Central memory CD4-positive, alpha-beta T cell (primary cell): ENCODE results near the gene ATP9B.
A peak's percentile ranks its signal among the peaks of the same experiment; 100 is the strongest.

ENCODE experiments used
- DNase-seq: peaks from one replicate; pipeline ENCODE4 v3.0.0; 2022
- total RNA-seq, 3 experiments: gene quantifications; one replicate each; lab custom pipeline; 2026; lab: John Stamatoyannopoulos, UW

ATP9B gene, protein sequence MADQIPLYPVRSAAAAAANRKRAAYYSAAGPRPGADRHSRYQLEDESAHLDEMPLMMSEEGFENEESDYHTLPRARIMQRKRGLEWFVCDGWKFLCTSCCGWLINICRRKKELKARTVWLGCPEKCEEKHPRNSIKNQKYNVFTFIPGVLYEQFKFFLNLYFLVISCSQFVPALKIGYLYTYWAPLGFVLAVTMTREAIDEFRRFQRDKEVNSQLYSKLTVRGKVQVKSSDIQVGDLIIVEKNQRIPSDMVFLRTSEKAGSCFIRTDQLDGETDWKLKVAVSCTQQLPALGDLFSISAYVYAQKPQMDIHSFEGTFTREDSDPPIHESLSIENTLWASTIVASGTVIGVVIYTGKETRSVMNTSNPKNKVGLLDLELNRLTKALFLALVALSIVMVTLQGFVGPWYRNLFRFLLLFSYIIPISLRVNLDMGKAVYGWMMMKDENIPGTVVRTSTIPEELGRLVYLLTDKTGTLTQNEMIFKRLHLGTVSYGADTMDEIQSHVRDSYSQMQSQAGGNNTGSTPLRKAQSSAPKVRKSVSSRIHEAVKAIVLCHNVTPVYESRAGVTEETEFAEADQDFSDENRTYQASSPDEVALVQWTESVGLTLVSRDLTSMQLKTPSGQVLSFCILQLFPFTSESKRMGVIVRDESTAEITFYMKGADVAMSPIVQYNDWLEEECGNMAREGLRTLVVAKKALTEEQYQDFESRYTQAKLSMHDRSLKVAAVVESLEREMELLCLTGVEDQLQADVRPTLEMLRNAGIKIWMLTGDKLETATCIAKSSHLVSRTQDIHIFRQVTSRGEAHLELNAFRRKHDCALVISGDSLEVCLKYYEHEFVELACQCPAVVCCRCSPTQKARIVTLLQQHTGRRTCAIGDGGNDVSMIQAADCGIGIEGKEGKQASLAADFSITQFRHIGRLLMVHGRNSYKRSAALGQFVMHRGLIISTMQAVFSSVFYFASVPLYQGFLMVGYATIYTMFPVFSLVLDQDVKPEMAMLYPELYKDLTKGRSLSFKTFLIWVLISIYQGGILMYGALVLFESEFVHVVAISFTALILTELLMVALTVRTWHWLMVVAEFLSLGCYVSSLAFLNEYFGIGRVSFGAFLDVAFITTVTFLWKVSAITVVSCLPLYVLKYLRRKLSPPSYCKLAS
- 29.8 to 104 (median 68.1) reads per million in 3 experiments for total RNA-seq

DNA sequence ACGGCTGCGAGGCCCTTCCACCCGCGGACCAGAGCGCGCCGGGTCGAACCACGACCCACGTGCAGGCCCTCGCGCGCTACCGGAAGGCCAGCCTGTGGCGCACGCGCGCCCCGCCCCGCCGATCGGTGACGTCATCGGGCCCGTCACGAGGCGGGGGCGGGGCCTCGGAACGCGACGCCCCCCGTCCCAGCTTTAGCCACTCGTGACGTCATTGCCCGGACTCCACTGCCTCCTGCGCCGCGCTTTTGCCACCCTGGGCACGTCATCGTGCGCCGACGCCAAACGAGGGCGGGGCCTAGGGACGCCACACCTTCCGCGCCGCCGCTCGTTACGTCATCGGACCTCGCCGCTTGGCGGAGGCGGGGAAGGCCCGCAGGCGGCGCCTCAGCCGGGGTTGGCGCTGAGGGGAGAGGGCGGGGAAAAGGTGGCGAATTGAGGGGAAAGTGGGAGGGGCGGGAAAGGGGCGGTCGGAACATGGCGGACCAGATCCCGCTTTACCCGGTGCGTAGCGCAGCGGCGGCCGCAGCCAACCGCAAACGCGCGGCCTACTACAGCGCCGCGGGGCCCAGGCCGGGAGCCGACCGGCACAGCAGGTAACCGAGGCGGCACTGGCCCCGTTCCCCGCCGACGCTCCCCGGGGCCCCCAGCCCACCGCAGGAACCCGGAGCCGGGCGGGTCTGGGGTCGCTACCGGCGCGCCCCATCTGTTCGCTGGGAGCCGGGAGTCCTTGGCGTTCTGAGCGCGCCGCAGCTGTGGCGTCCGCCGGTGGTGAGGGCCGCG, at the start of gene ATP9B:
Gene ATP9B (plus strand): TSS at position 458 of the 780 bp plus-strand sequence. CDS start 17 bp downstream, at position 475.
- peak; percentile 99 for DNase-seq

DNA sequence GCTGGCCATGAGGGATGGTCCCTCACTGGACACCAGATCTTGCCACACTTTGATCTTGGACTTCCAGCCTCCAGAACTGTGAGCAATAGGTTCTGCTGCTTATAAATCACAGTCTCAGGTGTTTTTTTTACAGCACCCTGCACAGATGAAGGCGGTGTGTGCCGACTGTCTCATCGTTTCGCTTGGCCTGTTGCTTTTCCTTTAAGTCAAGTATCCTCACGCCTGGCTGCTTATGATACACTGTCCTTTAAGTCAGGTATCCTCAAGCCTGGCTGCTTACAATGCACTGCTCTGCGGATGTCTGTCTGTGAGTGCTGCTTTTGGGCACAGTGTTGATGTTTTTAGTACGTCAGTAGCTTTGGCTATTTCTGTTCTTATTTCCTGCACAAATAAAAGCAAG, 49.3 kb upstream of the ATP9B start:
- DNase-seq = no peak

DNA sequence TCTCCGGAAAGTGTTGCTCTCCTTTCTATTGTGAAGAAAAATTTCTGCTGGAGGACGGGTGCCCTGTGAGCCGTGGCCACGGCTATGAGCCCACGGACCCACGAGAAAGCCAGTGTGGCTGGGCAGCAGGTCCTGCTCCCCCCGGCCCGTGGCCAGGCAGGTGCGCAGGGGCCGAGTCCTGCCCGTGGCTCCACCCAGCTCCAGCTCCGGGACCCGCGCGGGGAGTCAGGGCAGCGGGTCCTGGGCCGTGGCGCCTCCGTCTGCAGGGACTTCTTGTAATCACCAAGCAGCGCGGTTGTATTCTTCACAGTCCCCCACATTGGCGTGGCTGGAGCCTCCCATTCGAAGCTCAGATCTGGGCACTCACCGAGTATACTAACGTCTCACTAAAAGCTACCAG, 46.6 kb upstream of the ATP9B start:
- no peak for DNase-seq

DNA sequence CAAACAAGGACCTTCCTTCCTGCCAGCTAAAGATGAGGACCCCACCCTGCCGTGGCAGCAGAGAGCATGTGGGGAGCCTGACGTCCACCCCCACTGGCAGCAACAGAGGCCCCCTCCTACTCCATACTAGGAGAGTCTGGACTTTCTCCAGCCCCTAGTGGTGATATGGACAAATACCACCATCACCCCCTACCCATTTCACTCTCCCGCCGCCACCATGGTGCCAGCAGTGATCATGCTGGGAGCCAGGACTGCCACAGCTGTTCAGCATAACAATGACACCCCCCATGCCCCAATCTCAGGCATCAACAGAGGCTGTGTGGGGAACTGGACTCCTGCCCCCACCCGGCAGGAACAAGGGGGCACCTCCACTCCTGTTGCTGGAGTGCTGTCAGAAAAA, 42.7 kb upstream of the ATP9B start:
- no peak for DNase-seq

DNA sequence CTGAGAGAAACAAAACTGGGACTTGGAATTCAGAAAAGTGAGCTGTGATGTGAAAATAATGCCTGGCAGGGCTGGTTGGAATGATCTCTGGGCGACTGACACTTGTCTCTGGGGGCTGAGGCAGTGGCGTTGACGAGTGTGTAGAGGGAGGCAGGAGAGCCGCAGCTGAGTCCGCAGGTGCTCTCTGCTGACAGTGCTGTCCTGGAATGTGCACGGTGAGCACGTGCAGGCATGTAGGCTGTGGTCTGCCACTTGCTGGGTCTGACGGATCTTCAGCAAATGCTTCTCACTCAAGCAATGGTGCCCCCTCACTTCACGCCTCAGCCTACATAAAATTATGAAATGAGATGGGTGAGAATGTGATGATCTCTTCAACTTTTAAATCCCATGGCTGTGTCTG, 38.5 kb upstream of the ATP9B start:
- no peak for DNase-seq

DNA sequence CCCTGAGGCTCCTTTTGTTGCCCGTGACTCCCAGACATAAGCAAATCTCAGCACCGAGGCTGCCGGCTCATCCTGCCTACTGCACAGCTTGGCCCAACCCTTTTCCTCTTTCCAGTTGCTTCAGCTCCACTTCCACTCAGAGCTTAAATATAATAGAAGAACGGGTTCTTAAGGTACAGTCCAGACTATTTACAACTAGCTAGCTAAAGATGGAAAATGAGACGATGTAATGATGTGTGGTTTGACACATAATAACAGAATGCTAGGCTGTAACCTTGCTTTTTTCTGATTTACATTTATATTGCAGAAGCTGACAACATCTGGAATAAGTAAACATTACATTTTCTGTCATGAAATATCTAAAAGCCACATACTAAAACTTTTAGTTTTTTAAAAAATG, 26.9 kb upstream of the ATP9B start:
- no peak for DNase-seq

DNA sequence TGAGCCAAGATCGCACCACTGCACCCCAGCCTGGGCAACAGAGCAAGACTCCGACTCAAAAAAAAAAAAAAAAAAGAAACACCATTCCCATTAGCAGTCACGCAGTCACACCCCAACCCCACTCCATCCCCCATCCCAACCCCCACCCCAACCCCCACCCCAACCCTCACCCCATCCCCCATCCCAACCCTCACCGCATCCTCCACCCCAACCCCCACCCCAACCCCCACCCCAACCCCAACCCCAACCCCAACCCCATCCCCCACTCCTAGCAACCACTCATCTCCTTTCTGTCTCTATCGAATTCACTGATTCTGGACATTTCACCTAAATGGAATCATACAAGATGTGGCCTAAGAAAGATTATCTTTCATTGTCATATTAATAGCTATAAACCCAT, 25.9 kb upstream of the ATP9B start:
- no peak for DNase-seq

DNA sequence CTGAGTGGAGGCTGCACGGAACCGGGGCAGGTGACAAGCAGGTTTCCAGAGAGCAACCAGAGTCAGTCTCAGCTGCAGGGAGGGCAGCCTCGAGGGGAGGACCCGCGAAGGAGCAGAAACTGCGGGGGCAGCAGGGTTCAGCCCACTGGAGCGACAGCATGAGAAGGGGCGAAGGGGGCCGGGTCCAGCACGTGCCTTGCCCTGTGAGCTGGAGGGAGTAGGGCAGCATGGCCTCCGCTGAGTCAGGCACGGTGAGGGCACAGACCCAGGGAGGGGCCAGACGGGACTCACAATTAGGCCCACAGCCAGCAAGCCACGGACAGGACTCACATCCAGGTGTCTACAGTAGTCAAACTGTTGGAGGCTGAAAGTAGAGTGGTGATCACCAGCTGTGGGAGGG, 22.7 kb upstream of the ATP9B start:
- no peak for DNase-seq

DNA sequence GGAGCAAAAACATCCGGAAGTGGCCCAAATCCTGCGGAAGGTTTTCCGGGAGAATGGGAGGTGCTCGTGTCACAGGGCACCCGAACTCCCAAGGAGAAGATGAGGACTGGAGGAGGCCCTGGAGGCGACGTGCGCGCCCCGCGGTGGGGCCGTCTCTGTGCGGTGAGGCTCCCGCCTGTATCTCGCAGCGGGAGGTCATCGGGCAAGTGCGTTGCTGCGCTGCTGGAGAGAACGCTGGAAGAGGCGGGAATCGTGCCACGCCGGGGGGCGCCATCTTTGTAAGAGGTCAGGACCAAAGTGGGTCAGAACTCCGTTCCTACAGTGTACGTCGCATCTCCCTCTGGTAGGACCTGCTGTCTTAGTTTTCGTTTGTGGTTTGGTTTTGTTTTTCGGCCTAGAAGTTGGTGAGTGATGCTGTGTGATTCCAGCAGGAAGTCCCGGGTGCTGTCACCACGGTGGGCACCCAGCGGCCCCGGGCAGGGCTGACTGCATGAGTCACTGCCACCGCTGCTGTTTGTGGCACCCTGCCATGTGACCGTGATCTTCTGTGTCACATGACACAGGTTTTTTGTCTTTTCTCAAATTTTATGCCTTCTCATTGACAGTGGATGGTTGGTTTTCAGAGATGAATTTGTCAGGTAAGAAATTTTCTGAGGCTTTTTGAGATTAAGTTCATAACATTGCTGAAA, 21.5 kb upstream of the ATP9B start:
- no peak for DNase-seq

DNA sequence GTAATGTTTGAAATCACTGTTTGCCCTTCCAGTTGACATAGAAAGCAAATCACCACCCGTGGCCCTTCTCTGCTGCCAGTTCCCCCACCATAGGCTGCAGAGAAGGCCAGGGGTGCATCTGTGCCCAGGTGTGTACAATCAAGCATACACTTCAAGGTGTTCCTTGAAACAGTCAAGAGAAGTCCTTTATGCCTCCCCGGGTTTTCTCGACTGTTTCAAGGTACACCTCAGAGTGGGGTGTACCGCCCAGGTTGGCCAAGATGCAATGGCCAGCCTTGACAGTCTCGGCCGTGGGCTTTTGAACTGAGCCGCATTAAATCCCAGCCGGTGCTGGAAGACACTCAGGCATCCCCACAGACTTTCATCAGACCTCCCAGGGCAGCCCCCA, 21.0 kb upstream of the ATP9B start:
- DNase-seq = no peak

DNA sequence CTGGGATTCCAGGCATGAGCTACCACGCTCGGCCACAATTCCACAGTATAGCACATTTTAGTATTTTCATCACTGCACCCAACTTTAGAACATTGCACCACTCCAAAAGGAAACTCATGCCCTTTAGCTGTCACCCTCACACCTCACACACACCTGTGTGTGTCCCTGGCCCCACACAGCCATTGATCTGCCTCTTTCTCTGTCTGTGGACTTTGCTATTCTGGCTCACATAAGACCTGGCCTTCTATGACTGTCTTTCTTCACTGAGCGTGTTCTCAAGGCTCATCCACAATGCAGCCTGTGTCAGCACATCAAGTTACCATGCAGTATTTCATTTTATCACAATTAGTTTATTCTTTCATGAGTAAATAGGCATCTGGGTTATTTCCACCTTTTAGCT, 19.7 kb upstream of the ATP9B start:
- no peak for DNase-seq

DNA sequence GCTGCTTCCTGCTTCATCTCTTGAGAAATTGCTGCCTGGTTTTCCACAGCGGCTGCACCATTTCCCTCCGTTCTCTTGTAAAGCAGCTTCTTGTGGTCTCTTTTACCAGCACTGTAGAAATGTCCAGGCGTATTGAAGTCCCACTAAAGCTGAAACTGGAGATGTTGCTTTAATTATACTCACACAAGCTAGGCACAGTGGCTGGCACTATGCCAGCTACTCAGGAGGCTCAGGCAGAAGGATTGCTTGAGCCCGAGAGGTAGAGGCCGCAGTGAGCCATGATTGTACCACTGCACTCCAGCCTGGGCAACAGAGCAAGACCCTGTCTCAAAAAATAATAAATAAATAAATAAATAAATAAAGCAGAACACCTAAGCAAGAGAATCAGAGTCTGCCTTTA, 19.2 kb upstream of the ATP9B start:
- DNase-seq = no peak

DNA sequence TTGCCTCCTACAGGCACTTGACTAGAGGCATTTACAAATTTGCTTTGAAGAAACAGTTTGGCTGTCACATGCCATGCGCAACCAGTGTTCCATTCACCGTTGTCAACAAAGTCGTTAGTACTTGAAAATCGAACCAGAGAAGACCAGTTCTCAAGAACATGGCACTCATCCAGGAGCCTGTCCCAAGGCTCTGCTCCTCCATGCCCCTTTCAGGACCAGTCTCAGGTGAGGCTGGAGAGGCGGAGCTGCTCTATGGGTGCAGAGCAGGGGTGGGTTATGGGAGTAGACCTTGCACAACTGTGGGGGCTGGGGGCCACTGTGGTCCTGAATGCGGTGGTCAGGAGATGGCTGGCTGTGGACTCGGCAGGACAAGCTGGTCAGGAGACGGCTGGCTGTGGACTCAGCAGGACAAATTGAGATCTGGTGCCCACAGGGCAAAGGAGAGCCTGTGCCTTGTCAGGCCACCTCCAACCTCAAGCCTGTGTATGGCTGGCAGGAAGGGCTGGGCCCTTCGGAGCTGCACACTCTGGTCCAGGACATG, 12.3 kb upstream of the ATP9B start:
- no peak for DNase-seq

DNA sequence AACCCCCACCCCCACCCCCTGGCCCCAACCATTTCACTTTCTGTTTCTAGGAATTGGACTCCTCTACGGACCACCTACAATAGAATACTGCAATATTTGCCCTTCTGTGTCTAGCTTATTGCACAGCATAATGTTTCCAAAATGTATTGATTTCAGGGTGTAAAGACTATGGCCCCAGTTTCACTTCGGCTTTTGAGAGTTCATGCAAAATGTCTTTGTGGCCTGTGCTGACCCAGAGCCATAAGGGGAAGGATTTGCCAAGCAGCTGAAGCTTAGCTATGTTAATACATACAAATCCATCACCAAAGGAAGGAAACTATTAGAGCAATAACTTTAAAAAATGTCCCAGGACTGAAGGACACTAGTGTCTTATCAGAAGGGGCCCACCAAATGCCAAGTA, 11.2 kb upstream of the ATP9B start:
- DNase-seq = no peak

DNA sequence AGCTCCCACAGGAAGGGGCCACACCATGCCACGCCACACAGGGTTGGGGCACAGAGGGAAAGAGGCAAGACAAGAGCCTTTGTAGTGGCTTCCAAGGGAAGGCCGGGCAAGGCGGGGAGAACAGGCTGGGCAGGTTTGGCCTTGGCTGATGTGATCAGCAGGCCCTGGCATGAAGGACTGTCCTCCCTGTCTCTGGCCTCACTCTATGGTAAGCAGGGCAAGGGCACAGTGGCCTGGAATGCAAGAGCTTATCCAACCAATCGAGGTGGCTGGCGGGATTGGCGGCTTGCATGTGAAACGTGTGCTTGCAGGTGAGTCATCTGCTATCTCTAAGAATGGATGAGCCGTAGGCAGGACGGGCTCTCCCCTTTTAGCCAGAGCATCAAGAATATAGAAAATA, 6.4 kb upstream of the ATP9B start:
- DNase-seq = no peak

DNA sequence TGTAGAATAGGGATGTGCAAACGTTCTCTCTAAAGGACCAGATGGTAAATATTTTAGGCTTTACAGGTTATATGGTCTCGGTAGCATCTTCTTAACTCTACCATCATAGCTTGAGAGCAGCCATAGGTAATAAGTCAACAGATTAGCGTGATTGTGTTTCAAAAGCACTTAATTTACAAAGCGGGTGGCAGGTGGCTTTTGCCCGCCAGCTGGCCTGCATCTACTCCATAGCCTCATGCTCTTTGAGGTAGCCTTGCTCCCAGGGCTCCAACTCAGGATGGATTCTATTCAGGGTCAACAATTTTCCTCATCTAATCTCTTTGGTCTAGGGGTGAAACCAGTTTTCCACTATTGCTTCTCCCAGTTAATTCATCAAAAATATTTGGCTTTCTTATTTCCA, 5.0 kb upstream of the ATP9B start:
- no peak for DNase-seq

DNA sequence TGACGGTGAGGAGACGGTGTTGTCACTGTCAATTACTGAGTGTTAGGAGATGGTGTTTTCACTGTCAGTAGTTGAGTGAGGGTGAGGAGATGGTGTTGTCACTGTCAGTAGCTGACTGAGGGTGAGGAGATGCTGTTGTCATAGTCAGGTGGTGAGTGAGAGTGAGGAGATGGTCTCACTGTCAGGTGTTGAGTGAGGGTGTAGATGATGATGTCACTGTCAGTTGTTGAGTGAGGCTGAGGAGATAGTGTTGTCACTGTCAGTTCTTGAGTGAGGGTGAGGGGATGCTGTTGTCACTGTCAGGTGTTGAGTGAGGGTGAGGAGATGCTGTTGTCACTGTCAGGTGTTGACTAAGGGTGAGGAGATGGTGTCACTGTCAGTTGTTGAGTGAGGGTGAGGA, 3.4 kb upstream of the ATP9B start:
- no peak for DNase-seq

DNA sequence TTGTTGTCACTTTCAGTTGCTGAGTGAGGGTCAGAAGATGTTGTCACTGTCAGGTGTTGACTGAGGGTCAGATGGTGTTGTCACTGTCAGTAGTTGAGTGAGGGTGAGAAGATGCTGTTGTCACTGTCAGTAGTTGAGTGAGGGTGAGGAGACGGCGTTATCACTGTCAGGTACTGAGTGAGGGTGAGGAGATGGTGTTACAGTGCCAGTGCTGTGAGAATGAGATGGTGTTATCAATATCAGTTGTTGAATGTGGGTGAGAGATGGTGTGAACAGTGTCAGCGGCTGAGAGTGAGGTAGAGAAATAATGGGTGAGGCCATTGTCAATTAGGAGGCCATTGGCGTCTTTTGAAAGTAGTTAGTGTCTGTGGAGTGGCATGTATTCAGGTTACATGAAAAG, 1.6 kb upstream of the ATP9B start:
- DNase-seq = no peak

DNA sequence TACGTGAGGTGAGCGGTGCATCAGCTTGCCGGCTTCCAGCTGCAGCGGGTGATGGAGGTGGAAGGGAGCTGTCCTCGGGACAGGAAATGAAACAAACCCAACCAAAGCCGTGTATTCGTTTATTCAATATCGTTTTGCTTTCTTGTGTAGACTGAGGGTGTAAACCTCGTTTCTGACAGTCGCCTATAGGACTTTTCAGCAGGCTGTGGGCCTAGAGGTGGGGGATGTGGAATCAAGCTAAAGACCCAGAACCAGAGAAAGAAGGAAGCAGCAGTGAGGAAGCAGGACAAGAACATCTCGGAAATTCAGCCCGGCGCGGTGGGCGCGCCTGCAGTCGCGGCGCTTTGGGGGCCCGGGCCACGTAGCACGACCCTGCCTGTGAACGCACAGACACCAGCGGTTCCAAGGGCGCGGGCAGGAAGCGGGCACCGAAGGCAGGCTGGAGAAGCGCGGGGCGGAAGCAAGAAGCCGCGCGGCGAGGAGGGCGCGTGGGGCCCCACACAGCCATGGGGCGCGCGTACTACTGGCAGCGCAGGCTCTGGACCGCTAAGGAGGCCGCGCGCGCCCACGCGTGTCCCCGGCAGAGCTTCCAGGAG, 755 bp upstream of the ATP9B start:
- DNase-seq = no peak

DNA sequence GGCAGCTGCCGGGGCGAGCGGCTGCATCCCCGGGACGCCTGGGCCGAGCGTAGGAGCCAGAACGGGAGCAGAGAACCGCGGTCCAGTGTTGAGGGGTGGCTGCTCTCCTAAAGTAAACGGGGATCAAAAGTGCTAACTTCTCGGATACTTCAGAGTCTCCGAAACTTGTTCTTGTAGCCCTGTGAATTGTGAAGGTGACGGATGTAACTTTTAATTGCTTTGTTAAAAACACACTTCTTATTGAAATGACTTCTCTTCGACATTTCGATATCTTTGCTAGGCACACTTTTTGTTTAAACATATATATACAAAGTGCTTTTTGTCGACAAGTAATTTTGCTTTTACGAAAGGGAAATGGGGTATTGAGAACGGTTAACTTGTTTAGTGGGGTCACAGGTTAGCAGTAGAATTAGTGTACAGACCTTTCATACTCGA, 540 bp downstream of the ATP9B start:
- no peak for DNase-seq

DNA sequence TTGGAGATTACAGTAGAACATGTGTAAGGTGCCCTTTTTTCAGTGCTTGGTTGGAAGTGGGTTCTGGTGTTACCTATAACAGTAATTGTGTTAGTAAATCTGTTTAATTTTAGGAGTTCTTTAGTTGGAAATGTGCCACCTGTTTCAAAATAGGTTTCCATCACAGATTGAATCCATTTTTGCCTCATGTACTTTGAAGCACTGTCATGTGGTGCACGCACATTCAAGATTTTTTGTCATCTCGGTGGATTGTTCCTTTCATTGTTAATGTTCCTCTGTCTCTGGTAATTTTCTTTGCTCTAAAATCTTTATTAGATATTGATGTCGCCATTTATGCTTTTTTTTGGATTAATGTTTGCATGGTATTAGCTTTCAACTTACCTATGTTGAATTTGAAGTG, 1.3 kb downstream of the ATP9B start:
- DNase-seq = no peak
